HG02588 (cell line): ENCODE data around the gene DSCAML1.
"Not testable (repeated sequence)": the region's sequence is repeated elsewhere in the genome, so short reads cannot be mapped to it uniquely, and the experiment has no call there.

Source experiments
- ATAC-seq: cut with Tn5 transposase; IDR thresholded peaks from one replicate; pipeline ENCODE4 v1.9.1; 2021; ENCODE audit warnings: mild to moderate bottlenecking, moderate library complexity; ENCODE audit not compliant: unreplicated experiment

The DSCAML1 gene

DNA sequence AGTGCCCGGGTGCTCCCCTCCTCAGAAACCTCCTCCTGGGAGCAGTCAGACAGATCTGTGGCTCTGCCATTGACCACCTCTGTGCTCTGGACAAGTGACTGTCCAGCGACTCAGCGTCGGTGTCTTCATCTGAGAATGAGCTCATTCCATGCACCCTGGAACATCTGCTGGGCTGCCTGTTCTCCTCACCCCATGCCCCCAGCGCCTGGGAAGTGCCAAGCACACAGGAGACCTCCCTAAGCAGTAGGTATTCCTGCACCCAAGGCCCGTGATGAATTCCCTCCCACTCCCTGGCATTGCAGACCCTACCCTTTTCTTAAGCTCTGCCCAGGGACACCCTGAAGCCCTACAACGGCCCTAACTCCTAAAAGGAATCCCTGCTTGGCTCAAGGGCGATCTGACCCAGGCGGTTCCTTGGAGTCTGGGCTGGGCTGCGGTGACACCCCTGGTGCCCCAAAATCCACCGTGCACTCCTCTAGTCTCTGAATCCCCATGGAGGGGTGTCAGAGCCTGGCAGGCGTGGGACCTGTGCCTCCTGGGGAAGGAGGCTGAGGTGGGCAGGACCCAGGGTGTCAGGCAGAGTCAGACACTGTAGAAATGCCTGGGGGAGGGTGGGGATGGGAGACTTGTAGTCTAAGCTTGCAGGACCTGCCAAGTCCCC, 377.4 kb downstream of the DSCAML1 start:
- no peak for ATAC-seq

DNA sequence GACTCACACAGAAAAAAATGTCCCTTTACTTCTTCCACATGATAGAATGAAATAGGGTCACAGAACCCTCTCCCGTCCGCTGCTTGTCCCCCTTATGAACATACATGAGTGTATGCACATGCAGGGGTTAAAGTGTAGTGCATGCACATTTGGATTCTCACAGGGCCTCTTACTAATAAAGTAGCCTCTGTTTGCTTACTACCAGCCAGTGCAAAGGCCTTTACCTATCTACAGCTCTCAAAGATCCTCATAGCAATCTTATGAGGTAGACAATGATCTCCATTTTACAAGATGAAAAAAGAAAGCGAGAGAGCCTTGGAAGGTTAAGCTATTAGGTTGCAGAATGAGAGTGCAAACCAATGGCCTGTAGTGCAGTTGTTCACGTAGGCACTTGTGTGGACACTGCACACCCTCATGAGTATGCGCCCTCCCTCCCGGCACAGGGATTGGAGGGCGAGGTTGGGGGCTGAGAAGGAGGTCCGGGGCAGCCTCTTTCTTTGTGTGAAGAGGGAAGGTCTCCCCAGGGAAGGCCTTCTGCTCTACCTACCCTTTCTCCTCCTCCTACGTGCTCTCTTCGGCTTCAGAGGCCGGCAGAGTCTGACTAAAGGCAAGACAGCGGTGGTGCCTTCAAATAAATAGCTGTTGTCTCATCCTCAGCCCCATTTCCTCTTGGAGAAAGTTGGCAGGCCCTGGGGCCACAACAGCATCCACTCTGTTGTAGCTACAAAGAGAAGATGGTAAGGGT, 378.1 kb downstream of the DSCAML1 start:
- no peak for ATAC-seq

DNA sequence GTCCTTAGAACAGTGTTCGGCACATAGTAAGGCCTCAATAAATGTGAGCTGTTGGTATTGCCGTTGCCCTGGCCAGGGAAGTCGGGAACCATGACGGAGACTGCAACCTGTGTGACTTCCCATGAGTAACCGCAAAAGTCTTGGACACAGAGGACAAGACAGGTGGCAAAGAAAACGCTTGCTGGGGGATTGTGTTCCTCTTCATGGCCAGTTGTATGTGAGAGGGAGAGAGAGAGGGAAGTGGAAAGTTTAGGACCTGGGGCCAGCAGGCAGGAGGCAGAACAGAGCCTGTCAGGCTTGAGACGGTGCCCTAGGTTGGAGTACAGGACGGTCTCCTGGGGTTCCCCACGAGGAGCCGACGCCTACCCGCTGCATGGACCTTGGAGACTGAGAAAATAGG, 379.2 kb downstream of the DSCAML1 start:
- ATAC-seq = no peak

DNA sequence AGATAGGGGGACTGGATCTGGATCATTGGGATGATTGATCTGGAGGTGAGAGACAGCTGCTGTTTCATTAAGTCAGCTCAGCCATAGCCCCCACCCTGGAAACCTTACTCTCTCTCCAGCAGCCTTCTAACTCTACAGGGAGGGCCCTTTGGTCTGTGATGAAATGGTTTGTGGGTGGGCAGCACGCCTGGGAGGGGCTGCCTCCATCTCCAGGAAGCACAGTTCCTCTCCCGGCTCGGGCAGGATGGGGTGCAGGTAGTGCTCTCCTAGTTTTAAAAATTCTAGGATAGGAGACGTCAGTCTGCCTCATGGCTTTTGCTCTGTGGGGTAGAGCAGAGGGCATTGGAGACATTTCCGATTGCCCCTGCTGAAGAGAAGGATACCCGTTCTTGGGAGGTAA, 379.7 kb downstream of the DSCAML1 start:
- ATAC-seq = no peak

DNA sequence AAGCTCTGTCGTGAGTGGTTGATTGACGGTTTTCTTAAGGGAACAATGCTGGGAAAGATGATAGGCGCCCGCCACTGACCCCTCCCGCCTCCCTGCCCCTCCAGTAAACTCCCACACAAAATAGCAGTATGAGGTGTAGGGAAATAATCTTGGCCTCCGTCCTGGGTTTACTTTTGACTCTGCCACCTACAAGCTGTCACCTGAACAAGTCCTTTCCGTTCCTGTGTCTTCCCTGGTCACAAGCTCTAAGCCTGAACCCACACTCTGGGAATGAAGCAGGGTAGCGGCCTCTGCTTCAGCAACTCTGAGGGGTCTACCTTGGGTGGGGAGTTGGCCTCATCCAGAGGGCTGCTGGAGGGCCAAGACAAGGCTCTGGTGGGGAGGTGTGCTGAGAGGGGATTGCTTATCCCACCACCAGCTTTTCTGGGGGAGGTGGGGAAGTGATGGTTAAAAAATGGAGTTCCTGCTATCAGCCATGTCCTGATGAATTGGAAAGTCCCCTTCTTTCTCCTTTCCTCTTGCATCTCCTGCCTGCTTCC, 381.6 kb downstream of the DSCAML1 start:
- ATAC-seq = no peak

DNA sequence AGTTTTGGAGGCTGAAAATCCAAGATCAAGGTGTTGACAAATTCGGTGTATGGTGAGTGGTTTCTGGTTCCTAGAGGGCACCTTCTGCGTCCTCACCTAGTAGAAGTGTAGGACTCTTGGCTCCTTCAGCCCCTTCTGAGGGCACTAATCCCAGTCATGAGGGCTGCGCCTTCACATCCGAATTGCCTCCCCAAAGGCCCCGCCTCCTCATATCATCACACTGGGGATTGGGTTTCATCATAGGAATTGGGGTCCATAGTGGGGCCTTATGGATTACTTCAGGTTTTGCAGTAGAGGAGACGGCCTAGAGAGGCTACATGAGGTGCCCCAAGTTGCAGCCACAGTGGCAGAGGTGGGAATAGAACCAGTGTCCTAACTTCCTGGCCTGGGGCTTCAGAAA, 382.3 kb downstream of the DSCAML1 start:
- no peak for ATAC-seq

DNA sequence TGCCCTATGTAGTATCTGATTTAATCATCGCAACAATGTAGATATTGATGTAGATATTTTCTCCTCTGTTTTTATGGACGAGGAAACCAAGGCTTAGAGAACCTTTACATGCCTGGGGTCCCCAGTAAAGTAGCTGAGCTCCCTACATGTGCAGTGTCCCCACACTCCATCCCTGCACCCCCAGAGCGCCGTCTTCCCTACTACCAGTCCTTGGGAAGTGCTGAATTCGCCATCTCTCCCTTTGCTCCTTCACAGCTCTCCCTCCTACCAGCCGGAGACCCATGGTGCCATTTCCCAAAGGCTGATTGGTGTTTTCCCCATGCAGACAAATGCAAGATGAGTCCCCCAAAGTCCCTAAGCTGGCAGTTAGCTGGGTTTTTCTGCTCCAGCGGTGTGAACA, 383.4 kb downstream of the DSCAML1 start:
- ATAC-seq = no peak

DNA sequence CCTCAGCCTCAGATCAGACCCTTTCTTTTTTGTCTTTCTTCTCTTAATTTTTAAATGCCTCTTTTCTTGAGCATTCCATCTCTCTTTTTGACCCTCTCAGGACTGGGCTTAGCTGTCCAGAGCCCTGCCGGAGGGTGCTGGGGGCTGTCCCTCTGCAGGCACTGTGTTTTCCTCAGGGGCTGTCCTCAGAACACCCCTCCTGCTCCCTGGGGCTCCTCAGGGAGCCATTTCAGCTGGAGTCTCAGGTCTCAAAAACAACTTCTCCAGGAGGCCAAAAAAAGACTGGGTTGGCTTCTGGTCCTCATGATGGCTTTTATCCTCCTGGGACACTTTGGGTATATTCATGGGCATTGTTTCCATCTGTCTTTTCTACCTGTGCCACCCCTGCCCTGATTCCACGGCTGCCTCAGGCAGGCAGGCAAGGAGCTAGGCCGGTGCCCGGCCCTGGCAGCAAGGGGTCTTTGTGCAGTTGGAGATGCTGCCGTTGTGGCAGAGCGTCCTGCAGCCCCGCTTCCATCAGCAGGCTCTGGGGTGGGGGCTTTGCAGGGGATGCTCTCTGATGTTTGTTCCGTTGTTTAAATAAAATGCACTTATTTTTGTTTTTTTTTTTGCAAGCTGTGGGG, 384.3 kb downstream of the DSCAML1 start:
- no peak for ATAC-seq

DNA sequence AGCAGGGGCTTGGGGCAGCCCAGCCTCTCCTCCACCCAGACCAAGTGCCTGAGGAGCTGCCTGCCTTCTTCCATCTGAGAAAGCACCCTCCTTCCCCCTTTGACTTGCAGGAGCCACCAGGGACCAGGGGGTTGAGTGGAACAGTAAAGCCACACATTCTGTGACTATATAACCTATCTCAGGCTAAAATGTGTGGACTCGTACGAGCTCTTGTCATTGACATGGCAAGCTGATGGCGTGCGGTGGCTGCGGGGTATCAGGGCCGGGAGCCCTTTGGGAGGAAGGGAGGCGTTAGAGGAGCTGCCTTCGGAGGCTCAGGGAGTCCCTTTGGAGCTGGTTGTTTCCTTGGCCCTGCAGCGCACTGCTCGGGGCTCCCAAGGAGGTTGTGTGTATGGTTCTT, 384.8 kb downstream of the DSCAML1 start:
- ATAC-seq = no peak

DNA sequence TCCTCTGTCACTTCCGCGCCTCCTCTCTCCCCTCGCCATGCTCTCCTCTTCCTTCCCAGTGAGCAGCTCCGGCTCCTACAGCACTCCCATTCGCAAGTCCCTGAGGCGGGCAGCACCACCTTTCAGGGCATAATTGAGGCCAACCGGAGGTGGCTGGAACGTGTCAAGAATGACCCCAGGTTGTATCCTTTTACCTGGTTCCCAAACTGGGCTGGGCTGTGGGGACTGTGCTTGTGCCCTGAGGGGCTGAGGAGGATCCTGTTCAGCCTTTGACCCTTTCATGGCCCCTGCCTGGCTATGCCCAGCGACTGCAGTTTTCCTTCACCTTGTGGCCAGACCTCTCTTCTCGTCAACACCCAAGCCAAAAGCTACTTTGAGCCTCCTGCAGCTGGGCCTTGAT, 385.3 kb downstream of the DSCAML1 start:
- no peak for ATAC-seq

DNA sequence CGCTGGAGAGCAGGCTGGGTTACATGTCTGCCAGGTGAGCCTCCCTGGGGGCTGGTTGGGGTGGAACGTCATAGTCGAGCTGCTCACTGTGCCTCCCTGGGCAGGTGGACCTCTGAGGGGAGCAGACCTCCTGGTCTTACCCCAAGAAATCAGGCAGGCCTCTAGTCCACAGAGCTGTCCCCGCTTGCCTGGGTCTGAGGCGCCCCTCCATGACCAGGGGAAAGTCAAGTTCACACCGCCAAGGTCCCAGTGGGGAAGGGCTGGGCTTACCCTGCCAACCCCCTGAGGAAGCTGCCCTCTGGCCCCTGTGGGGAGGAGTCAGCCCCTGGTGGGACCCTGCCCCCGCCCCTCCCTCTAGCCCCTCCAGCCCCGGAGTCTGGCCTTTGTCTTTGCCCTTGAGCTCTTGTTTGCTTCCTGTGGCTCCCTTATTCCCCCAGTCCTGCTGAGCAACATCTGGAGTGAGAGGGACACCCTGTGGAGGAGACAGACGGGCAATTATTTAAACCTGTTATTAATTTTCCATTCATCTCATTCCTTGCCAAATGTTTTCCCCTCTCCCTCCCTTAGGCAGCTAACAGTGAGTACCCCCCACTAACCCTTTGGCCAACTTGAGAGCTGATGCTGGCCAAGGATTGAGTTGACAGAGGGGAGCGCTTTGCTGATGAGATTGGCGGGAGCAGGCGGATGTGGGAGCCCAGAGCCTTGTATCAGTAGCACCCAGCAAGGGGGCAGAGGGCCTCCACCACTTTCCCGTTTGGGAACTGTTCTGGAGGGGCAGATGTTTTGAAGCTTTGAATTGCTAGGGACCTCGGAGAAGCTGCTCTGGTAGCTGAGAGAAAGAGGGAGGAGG, 385.9 kb downstream of the DSCAML1 start:
- no peak for ATAC-seq

DNA sequence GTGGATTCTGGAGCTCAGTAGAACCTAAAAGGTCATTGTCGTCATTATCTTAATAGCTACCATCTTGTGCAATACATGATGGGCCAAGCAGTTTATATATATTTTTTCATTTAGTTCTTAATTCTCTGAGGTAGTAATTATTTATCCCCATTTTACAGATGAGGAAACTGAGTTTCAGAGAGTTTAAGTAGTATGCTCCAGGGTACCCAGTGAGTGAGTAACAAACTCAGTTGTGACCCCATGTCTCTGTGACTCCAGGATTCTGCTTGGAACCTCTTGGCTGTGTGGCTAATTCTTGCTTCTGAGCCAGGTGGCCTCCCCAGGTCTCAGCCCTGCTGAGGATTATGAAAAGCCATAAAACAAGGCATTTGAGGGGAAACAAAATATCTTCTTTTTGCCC, 386.8 kb downstream of the DSCAML1 start:
- no peak for ATAC-seq

DNA sequence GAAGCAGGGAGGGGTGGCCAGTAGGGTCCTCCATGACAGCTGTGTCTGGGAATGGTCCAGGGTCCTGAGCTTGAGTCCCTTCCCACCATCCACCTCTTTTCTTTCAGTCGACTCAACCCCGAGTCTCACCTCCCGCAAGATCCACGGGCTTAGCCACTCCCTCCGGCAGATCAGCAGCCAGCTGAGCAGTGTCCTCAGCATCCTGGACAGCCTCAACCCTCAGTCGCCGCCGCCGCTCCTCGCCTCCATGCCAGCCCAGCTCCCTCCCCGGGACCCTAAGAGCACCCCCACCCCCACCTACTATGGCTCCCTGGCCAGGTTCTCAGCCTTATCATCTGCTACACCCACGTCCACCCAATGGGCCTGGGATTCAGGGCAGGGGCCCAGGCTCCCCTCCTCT, 387.5 kb downstream of the DSCAML1 start:
- no peak for ATAC-seq

DNA sequence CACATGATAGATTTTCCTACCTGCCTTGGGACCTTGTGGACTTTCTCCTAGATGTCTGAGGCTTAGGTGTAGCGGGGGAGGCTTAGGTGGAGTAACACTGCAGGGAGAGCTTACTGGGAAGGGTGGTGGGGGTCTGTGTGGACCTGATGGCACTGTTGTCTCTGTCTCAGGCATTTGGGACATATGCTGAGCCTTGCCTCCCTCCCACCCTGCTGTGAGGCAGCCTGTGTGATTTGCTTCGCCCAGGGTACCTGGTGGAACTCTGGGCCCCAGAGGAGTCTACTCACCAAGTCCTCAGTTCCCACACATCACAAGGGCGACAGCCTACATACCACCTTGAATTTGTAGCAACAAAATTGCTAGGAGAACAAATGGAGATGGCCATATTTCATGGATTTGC, 388.7 kb downstream of the DSCAML1 start:
- ATAC-seq = no peak

DNA sequence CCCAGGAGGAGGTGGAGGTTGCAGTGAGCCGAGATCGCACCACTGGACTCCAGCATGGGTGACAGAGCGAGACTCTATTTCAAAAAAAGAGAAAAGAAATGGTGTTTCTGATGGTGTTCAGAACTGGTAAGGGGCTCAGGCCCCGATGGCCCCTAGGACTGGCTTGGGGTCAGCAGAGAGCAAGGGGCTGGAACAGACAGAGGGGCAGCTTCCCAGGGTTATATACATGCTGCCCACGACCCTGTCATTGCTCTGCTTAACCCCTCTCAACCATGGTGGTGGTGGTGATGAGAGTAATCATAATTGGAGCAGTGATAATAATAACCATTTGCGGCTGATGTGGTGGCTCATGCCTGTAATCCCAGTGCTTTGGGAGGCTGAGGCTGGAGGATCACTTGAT, 390.0 kb downstream of the DSCAML1 start:
- no peak for ATAC-seq

DNA sequence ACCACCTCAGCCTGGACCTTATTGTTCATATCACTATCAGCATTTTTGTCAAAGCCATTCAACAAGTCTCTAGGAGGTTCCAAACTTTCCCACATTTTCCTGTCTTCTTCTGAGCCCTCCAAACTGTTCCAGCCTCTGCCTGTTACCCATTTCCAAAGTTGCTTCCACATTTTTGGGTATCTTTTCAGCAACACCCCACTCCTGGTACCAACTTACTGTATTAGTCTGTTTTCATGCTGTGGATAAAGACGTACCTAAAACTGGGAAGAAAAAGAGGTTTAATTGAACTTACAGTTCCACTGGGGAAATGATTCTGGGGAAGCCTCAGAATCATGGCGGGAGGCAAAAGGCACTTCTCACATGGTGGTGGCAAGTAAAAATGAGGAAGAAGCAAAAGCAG, 391.1 kb downstream of the DSCAML1 start:
- not testable (repeated sequence) for ATAC-seq

DNA sequence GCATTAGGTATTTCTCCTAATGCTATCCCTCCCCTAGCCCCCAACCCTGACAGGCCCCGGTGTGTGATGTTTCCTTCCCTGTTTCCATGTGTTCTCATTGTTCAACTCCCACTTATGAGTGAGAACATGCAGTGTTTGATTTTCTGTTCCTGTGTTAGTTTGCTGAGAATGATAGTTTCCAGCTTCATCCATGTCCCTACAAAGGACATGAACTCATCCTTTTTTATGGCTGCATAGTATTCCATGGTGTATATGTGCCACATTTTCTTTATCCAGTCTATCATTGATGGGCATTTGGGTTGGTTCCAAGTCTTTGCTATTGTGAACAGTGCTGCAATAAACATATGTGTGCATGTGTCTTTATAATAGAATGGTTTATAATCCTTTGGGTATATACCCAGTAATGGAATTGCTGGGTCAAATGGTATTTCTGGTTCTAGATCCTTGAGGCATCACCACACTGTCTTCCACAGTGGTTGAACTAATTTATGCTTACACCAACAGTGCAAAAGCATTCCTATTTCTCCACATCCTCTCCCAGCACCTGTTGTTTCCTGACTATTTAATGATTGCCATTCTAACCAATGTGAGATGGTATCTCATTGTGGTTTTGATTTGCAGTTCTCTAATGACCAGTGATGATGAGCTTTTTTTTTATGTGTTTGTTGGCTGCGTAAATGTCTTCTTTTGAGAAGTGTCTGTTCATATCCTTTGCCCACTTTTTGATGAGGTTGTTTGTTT, 397.7 kb downstream of the DSCAML1 start:
- not testable (repeated sequence) for ATAC-seq

DNA sequence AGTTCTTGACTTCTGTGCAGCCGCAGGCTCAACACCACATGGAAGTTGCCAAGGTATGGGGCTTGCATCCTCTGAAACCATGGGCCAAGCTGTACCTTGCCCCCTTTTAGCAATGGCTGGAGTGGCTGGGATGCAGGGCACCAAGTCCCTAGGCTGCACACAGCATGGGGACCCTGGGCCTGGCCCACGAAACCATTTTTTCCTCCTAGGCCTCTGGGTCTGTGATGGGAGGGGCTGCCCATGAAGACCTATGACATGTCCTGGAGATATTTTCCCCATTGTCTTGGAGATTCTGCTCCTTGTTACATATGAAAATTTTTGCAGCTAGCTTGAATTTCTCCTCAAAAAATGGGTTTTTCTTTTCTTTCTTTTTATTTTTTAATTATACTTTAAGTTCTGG, 398.4 kb downstream of the DSCAML1 start:
- ATAC-seq = not testable (repeated sequence)

DNA sequence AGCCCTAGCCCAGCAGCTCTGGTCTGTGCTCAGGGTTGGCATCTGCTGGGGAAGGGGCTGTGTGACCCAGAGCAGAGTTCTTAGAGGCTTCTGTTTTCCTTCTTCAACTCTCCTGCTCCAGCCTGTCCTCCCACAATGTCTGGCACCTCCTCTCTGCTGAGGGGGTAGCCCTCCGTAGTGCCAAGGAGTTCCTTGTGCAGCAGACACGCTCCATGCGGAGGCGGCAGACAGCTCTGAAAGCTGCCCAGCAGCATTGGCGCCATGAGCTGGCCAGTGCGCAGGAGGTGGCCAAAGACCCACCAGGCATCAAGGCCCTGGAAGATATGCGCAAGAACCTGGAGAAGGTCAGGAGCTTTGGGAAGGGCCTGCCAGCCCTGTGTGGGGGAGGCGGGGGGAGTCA, 400.0 kb downstream of the DSCAML1 start:
- no peak for ATAC-seq

DNA sequence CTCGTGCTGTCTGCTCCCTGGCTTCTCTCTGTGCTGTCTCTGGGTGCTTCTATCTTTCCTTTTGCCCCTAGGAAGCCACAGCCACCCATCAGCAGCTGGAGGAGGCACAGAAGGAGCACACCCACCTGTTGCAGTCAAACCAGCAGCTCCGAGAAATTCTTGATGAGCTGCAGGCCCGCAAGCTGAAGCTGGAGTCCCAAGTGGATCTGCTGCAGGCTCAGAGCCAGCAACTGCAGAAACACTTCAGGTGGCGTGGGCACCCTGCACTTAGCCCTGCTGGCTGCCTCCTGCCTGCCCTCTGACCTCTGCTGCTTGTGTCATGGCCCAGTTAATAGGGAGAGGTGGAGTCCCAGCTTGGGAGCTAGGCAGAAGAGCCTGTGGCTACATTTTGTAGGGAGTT, 401.5 kb downstream of the DSCAML1 start:
- no peak for ATAC-seq
